GM18870 (cell line): ENCODE data around the gene COL4A6.
"Not testable (repeated sequence)": the region's sequence is repeated elsewhere in the genome, so short reads cannot be mapped to it uniquely, and the experiment has no call there.

Experiments
- ATAC-seq: cut with Tn5 transposase; IDR thresholded peaks from one replicate; pipeline ENCODE4 v1.9.1; 2021; ENCODE audit warnings: moderate library complexity; ENCODE audit not compliant: unreplicated experiment

The COL4A6 gene

GRCh38 chrX:108438110-108438623 is at the start of gene COL4A6:
TSS of gene COL4A6 (minus strand) at chrX:108438422. CDS start at chrX:108438196, 226 bp downstream.
- no peak for ATAC-seq

- ATAC-seq: no peak
These were observed 47.7 kb upstream of the COL4A6 start for GRCh38 chrX:108485960-108486359.

- ATAC-seq: no peak
These were observed 46.0 kb upstream of the COL4A6 start for GRCh38 chrX:108484251-108484650.

GRCh38 chrX:108481528-108481927 is 43.3 kb upstream of the COL4A6 start:
- not testable (repeated sequence) for ATAC-seq

GRCh38 chrX:108473979-108474378 is 35.8 kb upstream of the COL4A6 start:
- no peak for ATAC-seq

GRCh38 chrX:108468486-108468885 is 30.3 kb upstream of the COL4A6 start:
- no peak for ATAC-seq

- ATAC-seq: no peak
These were observed 26.4 kb upstream of the COL4A6 start for GRCh38 chrX:108464604-108465003.

- ATAC-seq: no peak
These were observed 18.8 kb upstream of the COL4A6 start for GRCh38 chrX:108456971-108457477.

GRCh38 chrX:108453841-108454240 is 15.6 kb upstream of the COL4A6 start:
- no peak for ATAC-seq

- no peak for ATAC-seq
These were observed 9.1 kb upstream of the COL4A6 start for GRCh38 chrX:108447303-108447702.

- no peak for ATAC-seq
These were observed 4.8 kb upstream of the COL4A6 start for GRCh38 chrX:108442901-108443464.

- no peak for ATAC-seq
These were observed 1.9 kb upstream of the COL4A6 start for GRCh38 chrX:108439961-108440696.

- no peak for ATAC-seq
These were observed 1.3 kb upstream of the COL4A6 start, which contains the start of gene COL4A5 for GRCh38 chrX:108439426-108439942. TSS of gene COL4A5 (plus strand) at chrX:108439838. CDS start at chrX:108440126, 288 bp downstream.

- ATAC-seq: no peak
These were observed 693 bp downstream of the COL4A6 start for GRCh38 chrX:108437349-108438109.

GRCh38 chrX:108435261-108435660 is 3.0 kb downstream of the COL4A6 start:
- no peak for ATAC-seq

- ATAC-seq: no peak
These were observed 12.0 kb downstream of the COL4A6 start for GRCh38 chrX:108426262-108426661.

GRCh38 chrX:108420481-108420880 is 17.7 kb downstream of the COL4A6 start:
- no peak for ATAC-seq

- ATAC-seq: no peak
These were observed 18.8 kb downstream of the COL4A6 start for GRCh38 chrX:108419401-108419800.

- peak; percentile 78 for ATAC-seq
These were observed 21.0 kb downstream of the COL4A6 start for GRCh38 chrX:108417257-108417656.

- ATAC-seq: no peak
These were observed 22.3 kb downstream of the COL4A6 start for GRCh38 chrX:108415891-108416290.

GRCh38 chrX:108415146-108415545 is 23.1 kb downstream of the COL4A6 start:
- ATAC-seq: no peak
